Neural cell (in vitro differentiated cells): ENCODE results near the gene SIRT1. TPM values are rescaled to one million over a fixed set of nuclear protein-coding genes. Genes with fewer than 3 reads are reported as not detected.

ENCODE experiments used
- H2AFZ ChIP-seq: fragments of 200-600, 300-800 bp; sonication (generic), shearing (Covaris generic); 2 replicates; pipeline ENCODE4 v1.6.0; 2014; ENCODE audit warnings: low read depth, mild to moderate bottlenecking, antibody characterized with exemption, low read length, moderate library complexity
- H3F3A ChIP-seq: fragments of 200-600 bp; shearing (Covaris generic); 2 replicates; pipeline ENCODE4 v1.6.1; 2016; ENCODE audit warnings: mild to moderate bottlenecking, moderate library complexity, mixed read lengths, antibody characterized with exemption, low read length; ENCODE audit not compliant: insufficient read depth, poor library complexity, severe bottlenecking
- H3K27ac ChIP-seq: fragments of 200-600, 300-800 bp; sonication (generic), shearing (Covaris generic); 2 replicates; pipeline ENCODE4 v1.5.1; 2014; ENCODE audit warnings: mild to moderate bottlenecking, low read length, moderate library complexity
- H3K27me3 ChIP-seq: fragments of 300-800, 200-600 bp; sonication (generic), shearing (Covaris generic); 2 replicates; pipeline ENCODE4 v1.6.0; 2014; ENCODE audit warnings: mild to moderate bottlenecking, low read depth, low read length, moderate library complexity; ENCODE audit not compliant: insufficient read depth
- H3K36me3 ChIP-seq: fragments of 300-800, 200-600 bp; sonication (generic), shearing (Covaris generic); 2 replicates; pipeline ENCODE4 v1.5.1; 2014; ENCODE audit warnings: mild to moderate bottlenecking, antibody characterized with exemption, low read length, moderate library complexity; ENCODE audit not compliant: insufficient read depth
- H3K4me2 ChIP-seq: fragments of 300-800, 200-600 bp; sonication (generic), shearing (Covaris generic); 2 replicates; pipeline ENCODE4 v1.6.0; 2014; ENCODE audit warnings: mild to moderate bottlenecking, low read length
- H3K4me3 ChIP-seq: fragments of 300-800, 200-600 bp; sonication (generic), shearing (Covaris generic); 2 replicates; pipeline ENCODE4 v1.5.1; 2014; ENCODE audit warnings: mild to moderate bottlenecking, low read length, moderate library complexity
- H3K79me2 ChIP-seq: fragments of 200-600 bp; shearing (Covaris generic); replicated peaks from 2 replicates; pipeline ENCODE4 v1.6.0; 2014; ENCODE audit warnings: mild to moderate bottlenecking, low read length, moderate library complexity; ENCODE audit not compliant: insufficient read depth
- H3K9ac ChIP-seq: fragments of 300-800, 200-600 bp; sonication (generic), shearing (Covaris generic); 2 replicates; pipeline ENCODE4 v1.6.1; 2016; ENCODE audit warnings: mild to moderate bottlenecking, low read length, mixed read lengths
- H3K9me2 ChIP-seq: fragments of 200-600 bp; shearing (Covaris generic); 2 replicates; pipeline ENCODE4 v1.6.1; 2016; ENCODE audit warnings: mild to moderate bottlenecking, low read length, mixed read lengths; ENCODE audit not compliant: insufficient read depth
- H3K9me3 ChIP-seq: fragments of 200-600, 300-800 bp; sonication (generic), shearing (Covaris generic); 2 replicates; pipeline ENCODE4 v1.6.1; 2016; ENCODE audit warnings: mild to moderate bottlenecking, mixed run types, low read length, moderate library complexity, mixed read lengths
- H4K20me1 ChIP-seq: fragments of 200-600 bp; shearing (Covaris generic); 2 replicates; pipeline ENCODE4 v1.6.1; 2016; ENCODE audit warnings: mild to moderate bottlenecking, mixed run types; ENCODE audit not compliant: insufficient read depth
- EP300 ChIP-seq: fragments of 450-650 bp; conservative IDR thresholded peaks from 2 replicates; pipeline ENCODE4 v1.6.1; 2014; ENCODE audit warnings: antibody characterized with exemption, mild to moderate bottlenecking, moderate library complexity; ENCODE audit not compliant: poor library complexity, severe bottlenecking
- EZH2 ChIP-seq: fragments of 200-600, 300-800 bp; shearing (Covaris generic), sonication (generic); IDR thresholded peaks from 2 replicates; pipeline ENCODE4 v1.6.1; 2014; ENCODE audit warnings: antibody characterized with exemption, low read length, borderline replicate concordance, mild to moderate bottlenecking; ENCODE audit not compliant: insufficient read depth, poor library complexity, severe bottlenecking
- MXI1 ChIP-seq: fragments of 450-650 bp; conservative IDR thresholded peaks from 2 replicates; pipeline ENCODE4 v1.6.1; 2014; ENCODE audit warnings: antibody characterized with exemption, mild to moderate bottlenecking; ENCODE audit not compliant: poor library complexity, severe bottlenecking
- POLR2AphosphoS5 ChIP-seq: IDR thresholded peaks from 2 replicates; pipeline ENCODE4 v1.6.1; 2012
- RAD21 ChIP-seq: fragments of 450-650 bp; conservative IDR thresholded peaks from 2 replicates; pipeline ENCODE4 v1.6.1; 2014; ENCODE audit warnings: antibody characterized with exemption, mild to moderate bottlenecking, moderate library complexity
- SMC3 ChIP-seq: fragments of 450-650 bp; conservative IDR thresholded peaks from 2 replicates; pipeline ENCODE4 v1.6.1; 2014; ENCODE audit warnings: antibody characterized with exemption, mild to moderate bottlenecking, moderate library complexity; ENCODE audit not compliant: poor library complexity
- TAF1 ChIP-seq: IDR thresholded peaks from 2 replicates; pipeline ENCODE4 v1.6.1; 2012; ENCODE audit warnings: low read depth
- polyA plus RNA-seq: library from polyadenylated mRNA; depleted of rRNA; stranded (reverse); fragments of >200 nt; gene quantifications from 2 replicates; pipeline ENCODE4 v1.2.3, GENCODE V29; 2014
- TF ChIP-seq, protein P1 (sequence below): fragments of 450-650 bp; IDR thresholded peaks from 2 replicates; pipeline ENCODE4 v1.5.1; 2014; ENCODE audit warnings: antibody characterized with exemption, mild to moderate bottlenecking, moderate library complexity; ENCODE audit not compliant: poor library complexity, severe bottlenecking
- TF ChIP-seq, protein P2 (sequence below): IDR thresholded peaks from 2 replicates; pipeline ENCODE4 v1.6.1; 2012; ENCODE audit warnings: borderline replicate concordance

The SIRT1 gene
- polyA plus RNA-seq, 1 donor from 2014 or later, result 38.6 TPM

DNA sequence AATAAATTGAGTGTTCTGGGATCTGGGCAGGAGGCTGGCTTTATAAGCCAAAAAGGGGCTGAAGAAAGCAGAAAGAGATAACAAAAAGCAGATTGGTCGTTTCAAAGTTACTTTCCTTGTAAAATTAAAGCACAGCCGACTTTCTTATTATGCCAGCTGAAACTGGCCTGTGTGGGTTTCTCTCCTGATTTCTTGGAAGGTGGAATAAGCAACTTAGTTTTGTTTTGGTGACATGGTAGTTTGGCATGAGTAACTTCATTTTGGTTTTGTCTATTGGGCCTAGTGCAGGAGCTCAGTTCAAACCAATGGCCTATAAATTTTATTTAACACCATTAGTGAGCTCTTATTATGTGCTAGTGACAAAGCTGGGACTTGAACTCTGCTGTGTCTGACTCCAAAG is 33.3 kb upstream of the SIRT1 start:
- Histone ChIP-seq H2AFZ (no peak overlapping the region), H3K27ac (no peak overlapping the region), H3K9ac (no peak overlapping the region), H4K20me1 (no peaks in the 10 kb centered on the region), H3K9me2 (no peaks in the 10 kb centered on the region), H3K36me3 (no peaks in the 10 kb centered on the region), H3K4me2 (no peak overlapping the region), H3K4me3 (no peak overlapping the region), H3K9me3 (no peaks in the 10 kb centered on the region), H3F3A (no peaks in the 10 kb centered on the region), H3K79me2 (no peaks in the 10 kb centered on the region), H3K27me3 (no peaks in the 10 kb centered on the region)
- TF ChIP-seq POLR2AphosphoS5 (no peak), EP300 (no peak), SMC3 (no peak), RAD21 (no peak), TAF1 (no peak), EZH2 (no peak)
- TF ChIP-seq, protein P1, sequence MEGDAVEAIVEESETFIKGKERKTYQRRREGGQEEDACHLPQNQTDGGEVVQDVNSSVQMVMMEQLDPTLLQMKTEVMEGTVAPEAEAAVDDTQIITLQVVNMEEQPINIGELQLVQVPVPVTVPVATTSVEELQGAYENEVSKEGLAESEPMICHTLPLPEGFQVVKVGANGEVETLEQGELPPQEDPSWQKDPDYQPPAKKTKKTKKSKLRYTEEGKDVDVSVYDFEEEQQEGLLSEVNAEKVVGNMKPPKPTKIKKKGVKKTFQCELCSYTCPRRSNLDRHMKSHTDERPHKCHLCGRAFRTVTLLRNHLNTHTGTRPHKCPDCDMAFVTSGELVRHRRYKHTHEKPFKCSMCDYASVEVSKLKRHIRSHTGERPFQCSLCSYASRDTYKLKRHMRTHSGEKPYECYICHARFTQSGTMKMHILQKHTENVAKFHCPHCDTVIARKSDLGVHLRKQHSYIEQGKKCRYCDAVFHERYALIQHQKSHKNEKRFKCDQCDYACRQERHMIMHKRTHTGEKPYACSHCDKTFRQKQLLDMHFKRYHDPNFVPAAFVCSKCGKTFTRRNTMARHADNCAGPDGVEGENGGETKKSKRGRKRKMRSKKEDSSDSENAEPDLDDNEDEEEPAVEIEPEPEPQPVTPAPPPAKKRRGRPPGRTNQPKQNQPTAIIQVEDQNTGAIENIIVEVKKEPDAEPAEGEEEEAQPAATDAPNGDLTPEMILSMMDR, result no peak

DNA sequence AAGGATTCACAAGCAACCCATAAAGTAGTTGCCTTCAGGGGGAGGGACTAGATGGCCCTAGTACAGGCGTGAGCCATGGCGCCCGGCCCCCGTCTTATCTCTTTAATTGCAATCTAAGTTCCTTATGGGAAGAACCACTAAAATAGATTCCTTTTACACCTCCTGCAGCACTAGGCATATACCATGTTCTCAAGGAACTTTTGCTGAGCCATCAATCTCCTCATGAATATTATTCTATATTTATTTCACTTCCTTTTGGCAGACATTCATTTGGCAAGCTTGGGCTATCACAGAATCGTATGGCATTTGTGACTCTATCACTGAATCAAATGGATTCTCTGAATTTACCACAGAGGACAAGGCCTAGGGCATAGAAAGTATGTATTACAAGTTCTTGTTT is 31.7 kb upstream of the SIRT1 start:
- Histone ChIP-seq H3K79me2 (no peaks in the 10 kb centered on the region), H3K4me2 (no peak overlapping the region), H3K9me3 (no peaks in the 10 kb centered on the region), H3K27ac (no peak overlapping the region), H3K9ac (no peak overlapping the region), H3K27me3 (no peaks in the 10 kb centered on the region), H4K20me1 (no peaks in the 10 kb centered on the region), H3F3A (no peaks in the 10 kb centered on the region), H3K36me3 (no peaks in the 10 kb centered on the region), H2AFZ (no peak overlapping the region), H3K9me2 (no peaks in the 10 kb centered on the region), H3K4me3 (no peak overlapping the region)
- TF ChIP-seq, protein P2, sequence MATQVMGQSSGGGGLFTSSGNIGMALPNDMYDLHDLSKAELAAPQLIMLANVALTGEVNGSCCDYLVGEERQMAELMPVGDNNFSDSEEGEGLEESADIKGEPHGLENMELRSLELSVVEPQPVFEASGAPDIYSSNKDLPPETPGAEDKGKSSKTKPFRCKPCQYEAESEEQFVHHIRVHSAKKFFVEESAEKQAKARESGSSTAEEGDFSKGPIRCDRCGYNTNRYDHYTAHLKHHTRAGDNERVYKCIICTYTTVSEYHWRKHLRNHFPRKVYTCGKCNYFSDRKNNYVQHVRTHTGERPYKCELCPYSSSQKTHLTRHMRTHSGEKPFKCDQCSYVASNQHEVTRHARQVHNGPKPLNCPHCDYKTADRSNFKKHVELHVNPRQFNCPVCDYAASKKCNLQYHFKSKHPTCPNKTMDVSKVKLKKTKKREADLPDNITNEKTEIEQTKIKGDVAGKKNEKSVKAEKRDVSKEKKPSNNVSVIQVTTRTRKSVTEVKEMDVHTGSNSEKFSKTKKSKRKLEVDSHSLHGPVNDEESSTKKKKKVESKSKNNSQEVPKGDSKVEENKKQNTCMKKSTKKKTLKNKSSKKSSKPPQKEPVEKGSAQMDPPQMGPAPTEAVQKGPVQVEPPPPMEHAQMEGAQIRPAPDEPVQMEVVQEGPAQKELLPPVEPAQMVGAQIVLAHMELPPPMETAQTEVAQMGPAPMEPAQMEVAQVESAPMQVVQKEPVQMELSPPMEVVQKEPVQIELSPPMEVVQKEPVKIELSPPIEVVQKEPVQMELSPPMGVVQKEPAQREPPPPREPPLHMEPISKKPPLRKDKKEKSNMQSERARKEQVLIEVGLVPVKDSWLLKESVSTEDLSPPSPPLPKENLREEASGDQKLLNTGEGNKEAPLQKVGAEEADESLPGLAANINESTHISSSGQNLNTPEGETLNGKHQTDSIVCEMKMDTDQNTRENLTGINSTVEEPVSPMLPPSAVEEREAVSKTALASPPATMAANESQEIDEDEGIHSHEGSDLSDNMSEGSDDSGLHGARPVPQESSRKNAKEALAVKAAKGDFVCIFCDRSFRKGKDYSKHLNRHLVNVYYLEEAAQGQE, result no peak
- TF ChIP-seq RAD21 (no peak), POLR2AphosphoS5 (no peak), MXI1 (no peak), TAF1 (no peak), EZH2 (no peak), EP300 (no peak), SMC3 (no peak)
- TF ChIP-seq, protein P1, result no peak
